ENCODE measurements around the gene OLFML1.

OLFML1 gene

DNA sequence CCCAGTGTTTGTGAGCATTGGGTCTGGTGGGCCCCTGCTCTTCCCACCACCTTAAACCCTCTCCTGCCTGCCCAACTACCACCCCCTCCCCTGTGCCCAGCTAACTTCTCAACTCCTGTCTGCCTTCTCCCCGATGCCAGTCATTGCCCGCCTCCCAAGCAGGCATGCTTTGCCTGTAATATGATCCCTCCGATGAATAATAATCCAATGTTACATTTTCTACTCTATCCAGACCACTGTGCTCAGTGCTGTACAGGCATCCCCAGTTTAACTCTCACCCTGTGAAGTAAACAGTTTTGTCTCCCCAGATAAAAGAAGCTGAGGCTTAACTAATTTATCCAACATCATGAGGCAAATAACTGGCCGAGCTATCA is 35.5 kb upstream of the OLFML1 start:
- no peaks in the 10 kb centered on the region for H3K9me2 ChIP-seq (replicated peaks; ENCODE audit: insufficient read depth, low read length)
- H4K20me1 ChIP-seq (ENCODE audit: low read depth, low read length): no peaks in the 10 kb centered on the region
- H3K4me2 ChIP-seq (ENCODE audit: low read depth, low read length, poor library complexity, severe bottlenecking): no peak overlapping the region
- no peak for TF ChIP-seq EZH2phosphoT487 (conservative IDR thresholded peaks at IDR 0.05; ENCODE audit: low read length)
- no peak for TF ChIP-seq CTCF (IDR thresholded peaks at IDR 0.05; ENCODE audit: insufficient read depth, low read length, poor library complexity, severe bottlenecking)
- no peaks in the 10 kb centered on the region for H3K9me3 ChIP-seq (ENCODE audit: insufficient read depth, low read length)
- H3K27me3 ChIP-seq (ENCODE audit: low read length): no peaks in the 10 kb centered on the region
- H3K36me3 ChIP-seq (ENCODE audit: low read length): no peaks in the 10 kb centered on the region
- H3F3A ChIP-seq (ENCODE audit: insufficient read depth): no peaks in the 10 kb centered on the region
- no peak overlapping the region for H3K27ac ChIP-seq (ENCODE audit: low read depth, low read length)
- H3K4me3 ChIP-seq (ENCODE audit: insufficient read depth, low read length, poor library complexity, severe bottlenecking): no peak overlapping the region
- no peaks in the 10 kb centered on the region for H3K79me2 ChIP-seq (ENCODE audit: insufficient read depth, low read length)
- no peak overlapping the region for H2AFZ ChIP-seq (ENCODE audit: low read depth, low read length, severe bottlenecking)
- no peak overlapping the region for H3K9ac ChIP-seq (ENCODE audit: low read length)

- Histone ChIP-seq H3K79me2 (ENCODE audit: insufficient read depth, low read length) (no peaks in the 10 kb centered on the region), H2AFZ (ENCODE audit: low read depth, low read length, severe bottlenecking) (no peak overlapping the region), H3F3A (ENCODE audit: insufficient read depth) (no peaks in the 10 kb centered on the region), H3K4me3 (ENCODE audit: insufficient read depth, low read length, poor library complexity, severe bottlenecking) (no peak overlapping the region), H3K27me3 (ENCODE audit: low read length) (no peaks in the 10 kb centered on the region), H3K27ac (ENCODE audit: low read depth, low read length) (no peak overlapping the region), H3K36me3 (ENCODE audit: low read length) (no peaks in the 10 kb centered on the region), H3K9ac (ENCODE audit: low read length) (no peak overlapping the region), H3K9me3 (ENCODE audit: insufficient read depth, low read length) (no peaks in the 10 kb centered on the region), H3K9me2 (replicated peaks; ENCODE audit: insufficient read depth, low read length) (no peaks in the 10 kb centered on the region), H3K4me2 (ENCODE audit: low read depth, low read length, poor library complexity, severe bottlenecking) (no peak overlapping the region), H4K20me1 (ENCODE audit: low read depth, low read length) (no peaks in the 10 kb centered on the region)
- TF ChIP-seq CTCF (IDR thresholded peaks at IDR 0.05; ENCODE audit: insufficient read depth, low read length, poor library complexity, severe bottlenecking) (no peak), EZH2phosphoT487 (conservative IDR thresholded peaks at IDR 0.05; ENCODE audit: low read length) (no peak)
Observed at GRCh38 chr11:7450836-7451235, 34.5 kb upstream of the OLFML1 start.

GRCh38 chr11:7451520-7451919 is 33.8 kb upstream of the OLFML1 start:
- Histone ChIP-seq H3F3A (ENCODE audit: insufficient read depth) (no peaks in the 10 kb centered on the region), H3K4me3 (ENCODE audit: insufficient read depth, low read length, poor library complexity, severe bottlenecking) (no peak overlapping the region), H3K36me3 (ENCODE audit: low read length) (no peaks in the 10 kb centered on the region), H3K9me3 (ENCODE audit: insufficient read depth, low read length) (no peaks in the 10 kb centered on the region), H3K9me2 (replicated peaks; ENCODE audit: insufficient read depth, low read length) (no peaks in the 10 kb centered on the region), H3K27ac (ENCODE audit: low read depth, low read length) (no peak overlapping the region), H4K20me1 (ENCODE audit: low read depth, low read length) (no peaks in the 10 kb centered on the region), H3K4me2 (ENCODE audit: low read depth, low read length, poor library complexity, severe bottlenecking) (no peak overlapping the region), H3K27me3 (ENCODE audit: low read length) (no peaks in the 10 kb centered on the region), H3K9ac (ENCODE audit: low read length) (no peak overlapping the region), H3K79me2 (ENCODE audit: insufficient read depth, low read length) (no peaks in the 10 kb centered on the region), H2AFZ (ENCODE audit: low read depth, low read length, severe bottlenecking) (no peak overlapping the region)
- TF ChIP-seq CTCF (IDR thresholded peaks at IDR 0.05; ENCODE audit: insufficient read depth, low read length, poor library complexity, severe bottlenecking): no peak
- TF ChIP-seq EZH2phosphoT487 (conservative IDR thresholded peaks at IDR 0.05; ENCODE audit: low read length): no peak
